ENCODE measurements around the gene NEO1.

Gene NEO1

DNA sequence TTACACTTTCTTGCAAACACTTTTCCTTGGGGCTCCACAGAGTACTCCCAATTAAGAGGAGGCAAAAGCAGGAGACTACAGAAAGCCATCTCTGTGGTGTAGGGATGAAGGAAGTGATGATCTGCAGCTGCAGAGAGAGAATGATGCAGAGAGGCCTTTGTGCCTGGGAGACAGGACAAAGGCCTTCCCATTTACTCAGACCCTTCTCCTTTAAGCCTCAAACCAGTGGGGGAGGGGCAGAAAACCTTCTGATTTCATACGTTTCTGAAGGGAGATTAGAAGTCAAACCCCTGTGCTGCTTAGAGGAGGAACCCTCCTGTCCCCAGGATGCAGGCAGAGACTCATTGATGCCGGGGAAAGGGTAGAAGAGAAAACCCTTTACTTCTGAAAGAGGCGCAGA lies 130.8 kb downstream of the NEO1 start:
- Histone ChIP-seq H3K27me3 (replicated peaks; ENCODE audit: insufficient read depth, low read length) (no peaks in the 10 kb centered on the region), H3K9me3 (replicated peaks; ENCODE audit: insufficient read depth, low read length) (no peaks in the 10 kb centered on the region), H3K79me2 (ENCODE audit: low read length) (no peaks in the 10 kb centered on the region), H3F3A (ENCODE audit: insufficient read depth, low read length) (no peaks in the 10 kb centered on the region; the same call in 1 of the 2 replicates), H4K20me1 (ENCODE audit: insufficient read depth, low read length) (no peaks in the 10 kb centered on the region), H3K4me2 (ENCODE audit: low read depth, low read length) (no peak overlapping the region), H3K4me3 (ENCODE audit: low read length) (no peak overlapping the region), H3K27ac (ENCODE audit: low read length) (no peak overlapping the region), H3K4me1 (ENCODE audit: low read length) (no peaks in the 10 kb centered on the region), H3K9ac (ENCODE audit: low read length) (no peak overlapping the region), H2AFZ (ENCODE audit: low read length) (no peak overlapping the region), H3K36me3 (replicated peaks; ENCODE audit: insufficient read depth, low read length) (no peaks in the 10 kb centered on the region; the same call in 1 of the 2 replicates), H3K9me2 (replicated peaks; ENCODE audit: insufficient read depth, low read length) (no peaks in the 10 kb centered on the region)
- TF ChIP-seq, protein P1, sequence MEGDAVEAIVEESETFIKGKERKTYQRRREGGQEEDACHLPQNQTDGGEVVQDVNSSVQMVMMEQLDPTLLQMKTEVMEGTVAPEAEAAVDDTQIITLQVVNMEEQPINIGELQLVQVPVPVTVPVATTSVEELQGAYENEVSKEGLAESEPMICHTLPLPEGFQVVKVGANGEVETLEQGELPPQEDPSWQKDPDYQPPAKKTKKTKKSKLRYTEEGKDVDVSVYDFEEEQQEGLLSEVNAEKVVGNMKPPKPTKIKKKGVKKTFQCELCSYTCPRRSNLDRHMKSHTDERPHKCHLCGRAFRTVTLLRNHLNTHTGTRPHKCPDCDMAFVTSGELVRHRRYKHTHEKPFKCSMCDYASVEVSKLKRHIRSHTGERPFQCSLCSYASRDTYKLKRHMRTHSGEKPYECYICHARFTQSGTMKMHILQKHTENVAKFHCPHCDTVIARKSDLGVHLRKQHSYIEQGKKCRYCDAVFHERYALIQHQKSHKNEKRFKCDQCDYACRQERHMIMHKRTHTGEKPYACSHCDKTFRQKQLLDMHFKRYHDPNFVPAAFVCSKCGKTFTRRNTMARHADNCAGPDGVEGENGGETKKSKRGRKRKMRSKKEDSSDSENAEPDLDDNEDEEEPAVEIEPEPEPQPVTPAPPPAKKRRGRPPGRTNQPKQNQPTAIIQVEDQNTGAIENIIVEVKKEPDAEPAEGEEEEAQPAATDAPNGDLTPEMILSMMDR (IDR thresholded peaks at IDR 0.05; ENCODE audit: low read length) = no peak
- TF ChIP-seq EZH2phosphoT487 (IDR thresholded peaks at IDR 0.05; ENCODE audit: low read length) (no peak), EZH2 (optimal IDR thresholded peaks at IDR 0.05; ENCODE audit: low read depth, low read length) (no peak)
- no peak for DNase-seq

DNA sequence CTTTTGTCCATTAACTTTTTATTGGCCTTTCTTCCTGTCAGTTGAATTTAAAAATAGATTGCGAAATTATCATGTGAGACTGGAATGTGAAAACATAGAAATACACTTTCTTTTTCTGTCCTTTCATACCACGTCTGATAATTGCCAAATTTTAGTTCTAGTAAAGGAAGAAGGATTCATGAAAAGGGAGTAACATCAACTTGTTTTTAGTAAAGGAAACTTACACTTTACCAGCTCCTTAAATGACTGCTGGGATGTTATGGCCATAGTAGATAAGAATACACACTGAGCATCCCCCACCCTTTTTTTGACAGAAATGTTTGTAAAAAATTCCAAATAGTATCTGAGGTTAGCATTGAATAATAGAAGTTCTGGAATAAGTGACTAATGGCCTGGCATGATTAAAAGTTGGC lies 137.9 kb downstream of the NEO1 start:
- Histone ChIP-seq H3K27ac (ENCODE audit: low read length) (no peak overlapping the region), H3K9ac (ENCODE audit: low read length) (no peak overlapping the region), H3F3A (ENCODE audit: insufficient read depth, low read length) (no peaks in the 10 kb centered on the region; the same call in 1 of the 2 replicates), H3K4me3 (ENCODE audit: low read length) (no peak overlapping the region), H4K20me1 (ENCODE audit: insufficient read depth, low read length) (no peaks in the 10 kb centered on the region), H3K27me3 (replicated peaks; ENCODE audit: insufficient read depth, low read length) (no peaks in the 10 kb centered on the region), H3K4me2 (ENCODE audit: low read depth, low read length) (no peak overlapping the region), H2AFZ (ENCODE audit: low read length) (no peak overlapping the region), H3K9me2 (replicated peaks; ENCODE audit: insufficient read depth, low read length) (no peaks in the 10 kb centered on the region), H3K4me1 (ENCODE audit: low read length) (no peaks in the 10 kb centered on the region), H3K9me3 (replicated peaks; ENCODE audit: insufficient read depth, low read length) (no peaks in the 10 kb centered on the region), H3K36me3 (replicated peaks; ENCODE audit: insufficient read depth, low read length) (no peaks in the 10 kb centered on the region), H3K79me2 (ENCODE audit: low read length) (no peaks in the 10 kb centered on the region)
- TF ChIP-seq EZH2 (optimal IDR thresholded peaks at IDR 0.05; ENCODE audit: low read depth, low read length) (no peak), EZH2phosphoT487 (IDR thresholded peaks at IDR 0.05; ENCODE audit: low read length) (no peak)
- TF ChIP-seq, protein P1 (IDR thresholded peaks at IDR 0.05; ENCODE audit: low read length) = no peak
- no peak for DNase-seq

DNA sequence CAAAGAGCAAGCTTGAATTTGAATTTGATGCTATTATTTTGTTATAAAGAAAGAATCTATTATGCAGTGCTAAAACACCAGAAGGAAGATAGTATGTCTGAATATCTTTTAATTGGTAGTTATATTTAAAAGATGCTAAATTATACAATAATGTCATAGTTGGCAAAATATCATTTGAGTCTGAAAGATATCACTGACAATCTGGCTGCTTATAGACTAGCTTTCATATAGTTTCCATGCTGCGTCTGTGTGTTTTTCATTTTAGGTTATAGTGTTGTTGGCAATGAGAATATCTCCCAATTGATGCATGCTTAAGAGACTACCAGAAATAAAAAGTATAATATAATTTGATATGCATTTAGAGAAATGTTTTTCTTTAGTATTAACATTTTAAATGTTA lies 142.9 kb downstream of the NEO1 start:
- Histone ChIP-seq H4K20me1 (ENCODE audit: insufficient read depth, low read length) (no peaks in the 10 kb centered on the region), H3K9me3 (replicated peaks; ENCODE audit: insufficient read depth, low read length) (no peaks in the 10 kb centered on the region), H3K4me2 (ENCODE audit: low read depth, low read length) (no peak overlapping the region), H3K4me3 (ENCODE audit: low read length) (no peak overlapping the region), H3K36me3 (replicated peaks; ENCODE audit: insufficient read depth, low read length) (no peaks in the 10 kb centered on the region), H3K79me2 (ENCODE audit: low read length) (no peaks in the 10 kb centered on the region), H3K4me1 (ENCODE audit: low read length) (no peaks in the 10 kb centered on the region), H3K27me3 (replicated peaks; ENCODE audit: insufficient read depth, low read length) (no peaks in the 10 kb centered on the region), H3K9ac (ENCODE audit: low read length) (no peak overlapping the region), H3K9me2 (replicated peaks; ENCODE audit: insufficient read depth, low read length) (no peaks in the 10 kb centered on the region), H3F3A (ENCODE audit: insufficient read depth, low read length) (no peaks in the 10 kb centered on the region), H2AFZ (ENCODE audit: low read length) (no peak overlapping the region), H3K27ac (ENCODE audit: low read length) (no peak overlapping the region)
- no peak for DNase-seq
- TF ChIP-seq EZH2 (optimal IDR thresholded peaks at IDR 0.05; ENCODE audit: low read depth, low read length) (no peak), EZH2phosphoT487 (IDR thresholded peaks at IDR 0.05; ENCODE audit: low read length) (no peak)
- TF ChIP-seq, protein P1 (IDR thresholded peaks at IDR 0.05; ENCODE audit: low read length) = no peak
